GOT3 (cell line): ENCODE results near the gene PLAU.

Source experiments
- DNase-seq: peaks from one replicate; lab custom pipeline; 2025; ENCODE audit warnings: mixed read lengths; lab: John Stamatoyannopoulos, UW

Gene PLAU

DNA sequence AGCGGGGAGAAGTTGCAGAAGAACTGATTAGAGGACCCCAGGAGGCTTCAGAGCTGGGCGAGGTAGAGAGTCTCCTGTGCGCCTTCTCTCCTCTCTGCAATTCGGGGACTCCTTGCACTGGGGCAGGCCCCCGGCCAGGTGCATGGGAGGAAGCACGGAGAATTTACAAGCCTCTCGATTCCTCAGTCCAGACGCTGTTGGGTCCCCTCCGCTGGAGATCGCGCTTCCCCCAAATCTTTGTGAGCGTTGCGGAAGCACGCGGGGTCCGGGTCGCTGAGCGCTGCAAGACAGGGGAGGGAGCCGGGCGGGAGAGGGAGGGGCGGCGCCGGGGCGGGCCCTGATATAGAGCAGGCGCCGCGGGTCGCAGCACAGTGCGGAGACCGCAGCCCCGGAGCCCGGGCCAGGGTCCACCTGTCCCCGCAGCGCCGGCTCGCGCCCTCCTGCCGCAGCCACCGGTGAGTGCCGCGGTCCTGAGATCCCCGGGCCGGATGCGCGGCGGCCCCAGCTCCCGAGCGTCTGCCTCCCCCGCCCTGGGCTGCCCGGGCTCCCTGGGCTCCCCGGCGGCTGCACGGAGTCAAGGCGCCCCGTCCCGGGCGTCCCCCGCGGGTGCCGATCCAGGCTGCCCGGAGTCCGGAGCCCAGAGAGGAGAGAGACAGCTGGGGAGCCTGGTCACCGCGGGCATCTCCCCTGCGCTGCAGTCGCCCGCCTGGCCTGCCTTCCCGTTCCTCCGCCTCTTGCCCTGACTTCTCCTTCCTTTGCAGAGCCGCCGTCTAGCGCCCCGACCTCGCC lies at the start of gene PLAU:
Gene PLAU (plus strand): TSS at position 369 of the 789 bp plus-strand sequence. CDS start 424 bp downstream, outside the sequence.
- DNase-seq = no peak

DNA sequence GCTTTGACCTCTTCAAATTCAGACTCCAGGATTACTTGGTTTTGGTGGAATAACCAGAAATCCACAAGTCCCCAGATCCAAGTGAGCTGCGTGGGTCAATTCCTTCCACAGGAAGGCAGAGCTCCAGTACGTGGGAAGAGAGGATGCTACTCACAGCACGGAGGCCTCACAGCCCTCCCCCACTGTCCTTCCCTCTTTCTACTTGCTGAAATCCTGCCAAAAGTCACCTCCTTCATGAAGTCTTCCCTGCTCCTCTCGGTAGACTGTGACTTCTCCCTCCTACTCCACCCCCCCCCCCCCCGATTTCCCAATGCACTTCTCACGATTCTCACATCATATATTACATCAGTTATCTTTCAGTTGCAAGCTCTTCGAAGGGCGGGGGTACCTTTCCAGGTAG lies 48.9 kb upstream of the PLAU start:
- DNase-seq = no peak

DNA sequence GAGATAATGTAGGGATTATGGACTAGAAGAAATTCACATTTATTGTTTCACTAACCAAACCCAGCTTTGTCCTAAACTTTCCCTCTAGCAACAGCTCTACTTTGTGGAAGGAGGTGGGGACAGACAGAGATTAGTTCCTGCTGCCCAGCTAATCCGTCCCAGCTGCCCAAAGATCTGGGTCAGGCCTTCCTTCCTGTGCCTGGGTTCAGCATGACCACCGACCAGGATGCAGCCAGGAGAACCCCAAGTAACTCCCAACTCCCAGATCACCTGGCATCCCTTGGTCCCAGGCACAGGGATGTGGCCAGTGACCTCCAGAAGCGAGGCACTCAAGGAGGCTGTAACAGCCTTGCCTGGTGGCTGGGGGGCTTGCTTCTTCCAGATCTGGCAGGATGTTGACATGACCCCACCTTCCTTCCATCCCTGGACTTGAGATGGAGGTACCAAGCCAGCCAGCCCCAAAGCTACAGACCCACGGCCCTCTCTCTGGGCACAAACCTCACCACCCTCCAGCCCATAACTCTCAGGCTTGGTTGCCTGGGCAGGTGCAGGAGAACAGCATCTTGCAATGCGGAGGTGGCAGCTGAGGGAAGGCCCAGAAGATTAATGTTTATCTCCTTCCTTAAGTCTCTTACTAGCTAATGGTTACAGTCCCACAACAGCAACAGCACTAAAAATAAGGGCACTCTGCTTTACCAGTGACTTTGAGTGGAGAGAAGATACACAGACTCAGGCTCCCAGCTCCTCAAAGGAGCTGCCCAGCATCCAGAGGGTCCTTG lies 47.7 kb upstream of the PLAU start:
- no peak for DNase-seq

DNA sequence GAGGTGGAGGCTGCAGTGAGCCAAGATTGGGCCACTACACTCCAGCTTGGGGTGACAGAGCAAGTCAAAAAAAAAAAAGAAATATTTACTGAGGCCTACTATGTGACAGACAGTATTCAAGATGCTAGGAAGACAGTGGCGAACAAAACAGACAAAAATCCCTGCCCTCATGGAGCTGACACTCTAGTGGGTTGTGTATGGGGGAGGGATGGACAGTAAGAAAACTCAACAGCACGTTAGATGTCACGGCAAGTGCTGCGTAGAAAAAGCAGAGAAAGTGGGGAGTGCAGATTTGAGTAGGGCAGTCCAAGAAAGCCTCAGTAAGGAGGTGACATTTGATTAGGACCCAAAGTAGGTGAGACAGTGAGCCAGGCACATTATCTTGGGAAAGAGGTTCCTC lies 46.7 kb upstream of the PLAU start:
- DNase-seq = no peak

DNA sequence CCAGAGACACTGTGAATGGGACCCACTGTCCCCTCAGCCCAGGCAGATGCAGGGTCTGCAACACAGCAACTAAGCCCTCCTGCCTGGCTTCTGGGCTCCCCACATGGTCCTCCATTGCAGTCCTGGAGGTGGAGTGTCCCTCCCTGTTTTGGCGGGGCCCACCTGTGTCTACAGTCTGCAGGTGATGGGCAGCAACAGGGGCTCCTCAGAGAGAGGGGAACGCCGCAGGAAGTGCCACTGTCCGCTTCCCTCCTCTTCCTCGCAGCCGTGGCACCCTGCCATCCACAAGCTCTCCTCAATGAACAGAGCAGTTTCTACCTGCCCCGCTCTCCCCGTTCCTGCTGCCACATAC lies 45.8 kb upstream of the PLAU start:
- DNase-seq = no peak

DNA sequence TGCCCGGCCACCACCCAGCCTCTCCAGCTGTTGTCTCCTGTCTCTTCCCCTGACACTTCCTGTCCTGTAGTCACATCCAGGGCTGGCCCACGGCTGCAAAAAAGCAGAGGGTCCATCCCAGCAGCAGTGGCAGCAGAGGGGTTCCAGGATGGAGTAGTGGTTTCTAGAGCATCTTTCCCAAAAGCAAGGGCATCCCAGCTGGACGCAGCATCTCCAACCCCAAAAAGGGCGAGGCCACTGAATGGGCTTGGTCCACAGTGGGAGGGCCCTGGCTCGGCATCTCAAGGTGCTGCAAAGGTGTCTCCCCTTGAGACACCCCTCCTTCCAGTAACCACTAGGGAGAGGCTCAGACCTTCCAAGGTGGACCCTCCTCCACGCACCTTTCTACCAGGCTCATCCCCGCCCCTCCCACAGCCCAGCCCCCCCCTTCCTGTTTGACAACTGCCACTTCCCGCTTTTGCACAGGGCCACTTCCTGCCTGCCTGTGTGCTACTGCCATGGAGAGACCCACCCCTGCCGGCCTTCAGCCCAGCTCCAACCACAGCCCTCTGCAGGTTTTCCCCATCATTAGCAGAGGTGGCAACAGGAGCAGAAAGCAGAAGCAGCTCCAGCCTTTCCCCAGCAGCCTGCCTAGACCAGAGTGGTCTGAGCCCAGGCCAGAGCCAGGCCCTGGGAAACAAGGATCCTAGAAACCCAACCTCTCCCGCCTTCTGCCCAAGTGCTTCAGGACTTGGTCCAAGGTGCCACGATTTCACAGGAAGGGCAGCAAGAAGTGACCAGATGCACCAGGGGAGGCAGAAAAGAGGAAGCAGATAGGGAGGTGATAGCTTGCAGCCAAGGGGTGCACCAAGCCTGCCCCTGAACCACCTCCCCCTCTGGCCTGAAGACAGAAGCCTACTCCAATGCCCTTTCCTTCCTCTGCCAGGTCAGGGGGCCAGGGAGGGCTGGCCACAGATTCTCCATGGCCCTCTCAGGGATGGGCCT lies 45.2 kb upstream of the PLAU start:
- DNase-seq = no peak

DNA sequence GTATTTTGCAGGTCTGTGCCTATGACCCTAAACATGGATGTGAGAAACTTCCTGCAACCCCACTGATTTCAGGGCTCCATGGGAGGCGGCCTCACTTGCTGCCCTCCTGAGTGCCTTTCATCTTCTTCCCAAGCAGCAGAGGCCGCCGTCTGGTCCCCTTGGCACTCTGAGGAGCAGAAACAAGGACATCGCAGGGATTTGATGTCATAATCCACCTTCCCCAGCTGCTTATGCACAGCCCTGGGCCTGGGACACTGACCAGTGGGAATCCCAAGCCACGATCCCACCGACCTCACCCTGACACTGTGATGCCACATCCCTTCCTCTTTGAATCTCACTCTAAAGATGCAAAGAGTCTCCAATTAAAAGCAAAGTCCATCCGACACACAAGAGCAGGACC lies 44.3 kb upstream of the PLAU start:
- DNase-seq = no peak

DNA sequence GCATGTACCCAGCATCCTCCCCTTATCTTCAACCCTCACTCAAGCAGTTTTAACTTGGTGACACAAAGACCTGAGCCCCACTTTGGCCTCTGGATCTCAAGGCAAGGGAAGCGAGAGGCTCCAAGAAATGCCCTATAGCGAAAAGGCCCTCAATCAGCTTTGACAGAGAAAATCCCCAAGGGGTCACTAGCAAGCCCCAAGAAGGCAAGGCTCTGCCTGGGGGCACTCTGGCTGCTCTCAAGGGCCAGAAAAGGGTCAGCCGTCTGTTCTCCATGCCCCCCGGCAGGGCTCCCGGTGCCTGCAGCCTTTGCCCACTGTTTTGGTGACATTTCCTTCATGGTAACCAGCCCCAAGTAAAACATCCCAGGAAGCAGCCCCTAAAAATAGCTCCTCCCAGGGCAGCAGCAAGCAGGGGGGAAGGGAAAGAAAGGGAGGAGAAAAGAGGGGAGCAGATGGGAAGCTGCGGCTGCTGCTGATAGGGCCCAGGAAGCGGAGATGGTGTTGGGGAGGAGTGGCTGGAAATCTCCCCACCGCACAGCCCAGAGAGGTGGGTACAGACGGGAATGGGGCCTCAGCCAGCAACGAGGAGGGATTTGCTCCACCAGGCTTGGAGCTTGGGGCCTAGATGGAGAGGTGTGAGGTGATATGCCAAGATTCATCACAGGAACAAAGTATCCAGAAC lies 43.7 kb upstream of the PLAU start:
- DNase-seq = no peak

DNA sequence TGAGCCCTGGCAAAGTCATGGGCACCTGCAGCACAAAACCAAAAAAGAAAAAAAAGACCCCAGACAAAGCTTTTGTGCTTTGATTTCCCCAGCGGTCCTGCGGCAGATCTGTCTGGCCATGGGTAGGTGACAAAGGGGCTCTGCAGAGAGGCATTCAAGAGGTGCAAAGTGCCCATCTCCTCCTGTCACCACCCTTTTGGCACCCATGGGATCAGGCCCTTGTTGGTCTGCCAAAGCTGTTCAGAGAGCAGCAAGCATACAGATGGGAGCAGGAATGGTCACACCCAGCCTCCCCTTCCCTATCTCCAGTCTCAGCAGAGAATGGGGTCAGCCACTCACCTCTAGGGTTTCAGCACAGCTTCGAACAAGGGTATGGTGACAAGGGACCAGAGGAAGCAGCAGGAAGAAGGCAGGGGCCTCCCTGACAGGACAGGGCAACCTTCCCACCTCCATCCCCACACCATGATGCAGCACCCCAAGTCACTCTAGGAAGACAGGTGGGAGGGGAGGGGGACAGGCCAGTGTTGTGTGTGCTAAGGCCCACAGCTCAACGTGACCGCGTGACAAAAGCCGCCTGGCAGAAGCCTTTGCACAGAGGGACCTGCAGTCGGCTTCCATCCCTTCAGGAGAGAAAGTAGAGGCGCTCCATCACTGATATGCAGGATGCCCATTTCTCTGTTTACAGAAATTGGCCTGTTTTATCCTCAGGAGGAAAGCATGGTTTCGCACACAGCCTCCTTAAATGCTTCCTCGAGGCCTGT lies 42.9 kb upstream of the PLAU start:
- no peak for DNase-seq

DNA sequence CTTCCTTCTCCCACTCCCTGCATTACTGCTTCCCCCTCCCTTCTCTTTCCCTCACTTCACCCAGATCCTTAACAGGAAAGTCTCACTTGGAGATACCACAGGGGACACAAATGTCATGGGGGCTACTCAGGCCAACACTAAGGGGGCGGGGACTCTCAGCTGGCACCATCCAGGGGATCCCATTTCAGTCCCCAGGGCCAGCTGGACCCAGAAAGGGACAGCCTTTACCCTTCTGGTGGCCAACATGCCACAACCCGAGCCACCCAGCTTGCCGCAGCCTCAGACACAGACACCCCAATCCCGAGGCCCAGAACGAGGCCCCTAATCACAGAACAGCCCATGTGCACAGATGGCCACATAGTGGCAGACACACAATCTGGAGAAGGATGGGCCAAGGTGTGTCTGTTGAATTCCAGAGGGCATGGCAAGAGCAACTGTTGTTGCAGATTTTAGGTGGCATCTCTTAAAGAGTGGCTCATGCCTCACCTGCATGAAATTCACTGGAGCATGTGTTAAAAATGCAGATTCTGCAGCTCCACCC lies 42.2 kb upstream of the PLAU start:
- no peak for DNase-seq

DNA sequence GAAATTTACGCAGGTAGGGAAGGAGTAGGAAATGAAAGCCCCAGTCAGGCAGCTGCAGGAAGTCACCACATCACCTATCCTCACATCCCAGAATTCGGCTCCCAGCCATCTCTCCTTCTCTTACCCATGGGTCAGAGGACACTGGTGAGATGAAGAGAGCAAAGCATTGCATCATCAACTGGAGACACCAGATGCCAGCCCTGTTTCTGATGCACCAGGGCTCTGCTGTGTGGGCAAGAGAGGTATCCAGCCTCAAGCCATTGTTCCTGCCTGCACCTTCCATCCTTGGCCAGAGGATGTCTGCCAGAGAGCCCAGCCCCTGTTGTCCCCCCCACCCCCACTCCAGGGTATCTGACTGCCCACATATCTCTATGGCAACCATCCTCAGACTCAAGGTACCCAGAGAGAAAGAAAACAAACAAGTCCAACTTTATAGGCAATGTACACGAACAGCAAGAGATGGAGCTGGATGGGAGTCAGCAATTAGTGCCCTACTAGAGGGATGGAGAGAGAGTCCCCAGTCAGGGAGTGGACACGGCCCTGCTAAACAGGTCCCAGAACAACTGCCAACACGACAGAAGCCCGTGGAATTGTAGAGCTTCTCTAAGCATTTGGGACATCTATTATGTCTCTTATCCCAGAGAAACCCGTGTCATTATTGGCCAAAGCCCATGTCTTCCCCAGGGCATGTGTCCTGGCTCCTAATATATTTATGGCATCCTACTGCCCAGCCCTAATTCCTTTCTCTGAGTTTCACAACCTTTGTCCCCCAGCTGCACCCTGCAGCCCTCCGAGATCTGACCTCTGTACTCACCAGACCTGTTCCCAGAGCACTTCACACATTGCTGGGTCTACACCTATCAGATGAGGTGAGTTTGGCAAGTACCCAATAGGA lies 39.4 kb upstream of the PLAU start:
- no peak for DNase-seq

DNA sequence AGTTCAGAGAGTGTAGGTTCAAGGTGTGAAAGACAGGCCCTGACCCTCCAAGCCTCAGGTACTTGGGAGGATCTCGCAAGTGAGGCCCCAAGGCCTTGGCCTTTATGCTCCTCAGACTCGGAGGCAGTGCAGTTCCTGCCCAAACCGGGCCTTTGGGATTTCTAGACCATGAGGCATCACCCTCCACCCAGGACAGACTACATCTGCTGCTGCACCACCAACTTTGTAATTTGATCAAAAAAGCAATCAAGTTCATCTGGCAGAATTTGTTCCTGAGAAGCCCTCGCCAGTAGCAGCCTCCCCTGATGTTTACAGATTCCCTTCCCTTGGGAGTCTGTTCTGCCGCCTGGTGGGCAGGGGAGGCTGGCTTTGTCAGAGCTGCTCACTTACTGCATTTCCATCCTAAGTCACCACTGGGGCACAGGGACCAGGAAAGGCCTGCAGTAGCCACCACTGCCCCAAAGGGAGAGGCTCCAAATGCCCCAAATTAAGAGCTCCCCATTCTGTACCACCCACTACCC lies 38.7 kb upstream of the PLAU start:
- no peak for DNase-seq

DNA sequence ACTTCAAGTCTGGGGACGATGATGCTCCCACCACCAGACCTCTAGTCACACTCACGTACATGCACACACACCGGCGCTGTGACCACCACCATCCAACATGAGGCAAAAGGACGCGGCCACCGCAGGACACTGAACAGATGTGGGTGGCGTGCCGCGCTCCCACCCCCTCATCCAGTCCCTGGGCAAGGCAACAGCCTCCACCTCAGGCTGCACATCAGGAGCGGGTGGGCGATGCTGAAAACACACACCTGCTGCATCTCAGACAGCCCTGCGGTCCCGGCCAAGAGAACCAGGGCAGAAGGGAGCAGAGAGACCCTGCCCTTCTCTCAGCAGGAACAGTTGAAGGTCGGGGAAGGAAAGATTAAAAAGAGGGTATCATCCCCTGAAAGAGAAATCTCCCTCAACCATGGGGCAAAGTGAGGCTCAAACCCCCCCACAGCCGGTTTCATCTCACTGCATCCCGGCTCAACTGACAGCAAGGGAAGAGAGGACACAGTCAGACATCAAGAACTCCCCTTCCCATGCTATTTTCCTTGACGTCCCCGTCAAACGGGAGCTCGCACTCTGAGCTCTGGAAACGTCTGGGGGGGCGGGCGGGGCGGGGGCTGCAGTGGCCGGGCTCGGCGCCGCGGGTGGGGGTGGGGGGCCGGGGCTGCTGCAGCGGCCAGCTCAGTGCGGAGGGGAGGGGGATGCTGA lies 37.6 kb upstream of the PLAU start:
- no peak for DNase-seq

DNA sequence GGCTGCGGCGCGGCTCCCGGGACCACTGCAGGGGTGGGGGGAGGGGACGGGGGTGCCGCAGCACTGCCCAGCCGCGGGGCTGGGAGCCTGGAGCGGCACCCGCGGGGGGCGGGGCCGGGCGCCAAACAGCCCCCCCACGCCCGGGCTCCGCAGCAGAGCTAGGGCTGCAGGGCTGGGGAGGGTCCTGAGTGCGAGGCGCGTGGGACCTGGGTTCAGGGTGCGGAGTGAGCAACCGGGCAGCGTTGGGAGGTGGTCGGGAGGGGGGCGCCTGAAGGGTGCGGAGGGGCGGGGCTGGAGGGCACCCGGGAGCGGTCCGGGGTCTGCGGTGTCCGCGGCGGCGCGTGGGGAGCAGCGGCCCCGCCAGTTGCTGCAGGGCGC lies 37.1 kb upstream of the PLAU start:
- no peak for DNase-seq

DNA sequence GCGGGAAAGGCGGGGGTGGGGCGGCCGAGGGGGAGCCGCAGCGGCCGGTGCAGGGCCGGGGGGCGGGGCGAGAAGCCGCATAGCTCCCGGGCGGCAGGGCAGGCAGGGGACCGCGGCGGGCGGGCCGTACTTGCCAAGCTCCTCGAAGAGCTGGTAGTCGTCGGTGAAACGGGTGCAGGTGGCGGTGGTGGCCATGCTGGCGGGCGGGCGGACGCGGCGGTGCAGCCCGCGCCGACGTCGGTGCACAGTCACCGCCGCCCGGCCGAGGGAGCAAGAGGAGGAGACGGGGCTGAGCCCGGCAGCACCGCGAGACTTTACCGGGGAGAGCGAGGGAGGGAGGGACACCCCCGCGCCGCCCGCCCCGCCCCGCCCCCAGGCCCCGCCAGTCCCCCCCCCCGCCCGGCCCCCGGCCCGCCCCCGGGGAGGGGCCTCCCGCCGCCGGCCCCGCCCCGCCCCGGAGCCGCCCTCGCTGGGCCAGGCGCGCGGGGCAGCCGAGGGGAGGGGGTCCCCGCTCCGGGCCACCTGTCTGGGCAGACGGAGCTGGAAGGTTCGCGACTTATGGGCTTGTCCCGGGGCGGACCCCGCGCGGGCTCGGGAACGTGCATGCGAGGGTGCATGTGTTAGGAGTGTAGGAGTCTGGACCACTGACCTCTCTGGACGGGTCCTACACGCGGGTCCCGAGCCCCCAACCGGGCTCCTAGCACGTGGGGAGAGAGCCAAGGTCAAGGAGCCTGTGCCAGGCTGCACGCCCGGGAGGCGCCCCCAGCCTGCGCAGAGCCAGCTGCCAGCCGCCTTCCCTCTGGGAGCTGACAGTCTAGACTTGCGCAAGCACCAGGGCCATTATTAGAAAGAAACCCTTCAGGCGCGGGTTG lies 36.4 kb upstream of the PLAU start, which contains the start of gene CAMK2G:
Gene CAMK2G (minus strand): TSS at position 289 of the 872 bp plus-strand sequence. CDS start 94 bp downstream, at position 195.
- no peak for DNase-seq

DNA sequence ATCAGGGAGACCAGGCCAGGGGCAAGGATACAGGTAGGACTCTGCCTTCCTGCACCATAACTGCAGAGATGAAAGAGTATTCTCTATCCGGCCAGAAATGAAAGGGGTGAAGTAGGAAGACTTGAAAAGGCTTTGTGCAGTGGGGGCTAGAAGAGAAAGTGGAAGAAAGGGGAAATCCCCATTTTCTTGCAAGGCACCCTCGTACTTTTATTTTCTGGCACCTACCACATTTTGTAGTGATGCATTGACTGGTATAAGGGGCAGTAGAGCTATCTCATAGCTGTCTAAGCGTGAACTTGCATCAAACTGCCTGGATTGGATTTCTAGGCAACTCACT lies 35.8 kb upstream of the PLAU start:
- no peak for DNase-seq

DNA sequence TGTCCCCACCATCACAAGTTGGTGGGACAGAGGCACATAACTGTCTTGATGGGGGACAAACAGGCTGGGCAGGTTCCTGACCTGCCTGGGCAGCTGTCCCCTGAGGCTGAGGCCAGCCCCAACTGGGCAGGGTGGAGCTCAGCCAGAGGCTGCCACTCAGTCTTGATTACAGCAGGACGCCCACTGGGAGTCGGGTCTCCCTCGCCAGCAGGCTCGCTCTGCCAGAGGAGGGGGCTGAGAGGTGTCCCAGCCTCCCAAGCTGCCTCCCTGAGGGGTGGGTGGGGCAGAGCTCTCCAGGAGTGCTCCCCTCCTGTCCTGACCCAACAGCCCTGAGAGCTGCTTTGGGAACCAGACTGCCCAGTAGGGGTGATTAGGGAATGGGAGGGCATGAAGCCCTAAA lies 34.8 kb upstream of the PLAU start:
- no peak for DNase-seq

DNA sequence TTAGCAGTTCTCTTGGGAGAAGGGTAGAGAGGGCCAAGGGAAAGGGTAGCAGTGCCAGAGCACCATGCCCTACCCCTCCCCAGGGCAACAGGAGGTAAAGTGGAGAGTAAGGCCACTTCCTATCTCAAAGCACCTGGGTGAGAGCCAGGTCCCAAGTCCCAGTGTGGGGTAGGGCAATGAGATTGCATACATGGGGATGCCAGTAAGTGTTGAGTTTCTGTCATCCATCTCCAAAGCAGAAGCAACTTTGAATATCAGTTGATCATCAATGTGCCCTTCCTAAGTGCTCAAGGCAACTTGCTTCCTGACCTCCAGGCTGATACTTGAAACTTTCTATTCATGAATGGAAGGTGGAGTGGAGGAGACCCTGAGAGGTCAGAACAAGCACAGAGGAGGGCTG lies 34.4 kb upstream of the PLAU start:
- DNase-seq = no peak
